Stimulated activated CD4-positive, alpha-beta T cell treated with anti-CD3 and anti-CD28 coated beads, Interleukin-2, amount 100 ng/mL, for 24 hours (primary cell): ENCODE measurements around the gene CCL21.

ENCODE experiments used
- DNase-seq, 2 donors: peaks; one replicate each; pipeline ENCODE4 v3.0.0-alpha.2; 2020

CCL21 gene

GRCh38 chr9:34665381-34666250 lies 44.3 kb downstream of the CCL21 start:
- peak; percentile 81 to 82 for DNase-seq

- no peak for DNase-seq
These were observed 44.9 kb downstream of the CCL21 start for GRCh38 chr9:34665067-34665380.

- peak; percentile 63 to 82 for DNase-seq
These were observed 45.5 kb downstream of the CCL21 start for GRCh38 chr9:34664281-34665066.

- no peak for DNase-seq
These were observed 46.7 kb downstream of the CCL21 start for GRCh38 chr9:34663303-34663605.

- DNase-seq = peak in 1 of 2 donors; percentile 25
These were observed 47.2 kb downstream of the CCL21 start, which contains the start of gene CCL27 for GRCh38 chr9:34662526-34663302. TSS of gene CCL27 (minus strand) at chr9:34662657. CDS start at chr9:34662633, 24 bp downstream.

- DNase-seq = no peak
These were observed 50.2 kb downstream of the CCL21 start for GRCh38 chr9:34659592-34660253.
